GM12801 (cell line): ENCODE measurements around the gene TTC12.

Source experiments
- TF ChIP-seq, protein P1 (sequence below): IDR thresholded peaks from one replicate; pipeline ENCODE4 v1.5.1; 2011; ENCODE audit warnings: control low read depth; ENCODE audit not compliant: insufficient read length; ENCODE audit errors: extremely low read depth

TTC12 gene

GRCh38 chr11:113332023-113332422 is 17.6 kb downstream of the TTC12 start:
- TF ChIP-seq, protein P1, sequence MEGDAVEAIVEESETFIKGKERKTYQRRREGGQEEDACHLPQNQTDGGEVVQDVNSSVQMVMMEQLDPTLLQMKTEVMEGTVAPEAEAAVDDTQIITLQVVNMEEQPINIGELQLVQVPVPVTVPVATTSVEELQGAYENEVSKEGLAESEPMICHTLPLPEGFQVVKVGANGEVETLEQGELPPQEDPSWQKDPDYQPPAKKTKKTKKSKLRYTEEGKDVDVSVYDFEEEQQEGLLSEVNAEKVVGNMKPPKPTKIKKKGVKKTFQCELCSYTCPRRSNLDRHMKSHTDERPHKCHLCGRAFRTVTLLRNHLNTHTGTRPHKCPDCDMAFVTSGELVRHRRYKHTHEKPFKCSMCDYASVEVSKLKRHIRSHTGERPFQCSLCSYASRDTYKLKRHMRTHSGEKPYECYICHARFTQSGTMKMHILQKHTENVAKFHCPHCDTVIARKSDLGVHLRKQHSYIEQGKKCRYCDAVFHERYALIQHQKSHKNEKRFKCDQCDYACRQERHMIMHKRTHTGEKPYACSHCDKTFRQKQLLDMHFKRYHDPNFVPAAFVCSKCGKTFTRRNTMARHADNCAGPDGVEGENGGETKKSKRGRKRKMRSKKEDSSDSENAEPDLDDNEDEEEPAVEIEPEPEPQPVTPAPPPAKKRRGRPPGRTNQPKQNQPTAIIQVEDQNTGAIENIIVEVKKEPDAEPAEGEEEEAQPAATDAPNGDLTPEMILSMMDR: no peak

DNA sequence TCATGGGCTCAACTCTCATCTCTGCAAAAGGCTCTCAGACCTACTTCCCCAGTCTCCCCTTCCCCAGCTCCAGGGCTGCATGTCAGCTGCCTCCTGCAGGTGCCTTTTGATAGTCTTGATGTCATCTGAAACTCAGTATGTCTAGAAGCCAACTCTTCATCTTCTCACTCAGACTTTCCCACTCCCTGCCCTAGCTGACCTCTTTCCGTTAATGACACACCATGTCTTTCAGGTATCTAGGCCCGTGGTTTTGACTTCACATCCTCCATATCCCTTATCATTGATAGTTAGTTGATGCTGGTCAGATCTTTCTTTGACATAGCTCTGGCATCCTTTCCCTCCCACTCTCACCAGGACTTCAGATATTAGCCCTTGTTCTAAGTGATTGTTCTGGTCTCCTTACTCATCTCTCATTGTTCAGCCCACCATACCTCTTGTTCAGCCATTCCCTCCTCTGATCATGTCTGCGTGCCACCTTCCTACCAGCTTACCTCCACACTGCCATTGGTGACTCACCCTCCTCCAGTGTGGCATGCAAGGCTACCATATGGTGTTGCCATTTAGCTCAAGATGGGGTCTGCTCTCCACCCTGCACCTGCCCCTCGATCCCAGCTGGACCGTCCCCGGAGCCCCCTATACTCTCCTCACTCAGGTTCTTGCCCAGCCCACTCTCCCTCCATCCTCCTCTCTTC is 18.4 kb downstream of the TTC12 start:
- TF ChIP-seq, protein P1: no peak

DNA sequence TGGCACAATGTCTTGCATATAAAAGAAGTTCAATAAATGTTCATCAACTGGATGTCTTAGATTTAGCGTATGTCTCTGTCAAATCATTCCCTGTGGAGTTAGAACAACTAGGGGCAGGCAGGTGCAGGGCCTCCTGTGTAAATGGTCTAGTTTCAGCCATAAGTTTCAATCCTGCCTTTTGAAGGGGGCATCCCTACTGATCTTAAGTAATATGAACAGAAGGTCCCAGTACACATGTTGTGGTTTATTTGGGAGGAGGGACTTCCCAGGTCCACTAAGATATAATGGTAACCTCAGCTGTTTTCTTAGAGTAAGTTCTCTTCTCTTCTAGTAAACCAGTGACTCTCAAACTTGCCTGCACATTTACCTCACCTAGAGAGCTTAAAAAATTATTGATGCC is 19.8 kb downstream of the TTC12 start:
- TF ChIP-seq, protein P1: no peak

GRCh38 chr11:113338730-113339129 is 24.3 kb downstream of the TTC12 start:
- TF ChIP-seq, protein P1: no peak

GRCh38 chr11:113339929-113340589 is 25.7 kb downstream of the TTC12 start:
- TF ChIP-seq, protein P1: no peak

GRCh38 chr11:113341388-113342165 is 27.2 kb downstream of the TTC12 start:
- TF ChIP-seq, protein P1: no peak

DNA sequence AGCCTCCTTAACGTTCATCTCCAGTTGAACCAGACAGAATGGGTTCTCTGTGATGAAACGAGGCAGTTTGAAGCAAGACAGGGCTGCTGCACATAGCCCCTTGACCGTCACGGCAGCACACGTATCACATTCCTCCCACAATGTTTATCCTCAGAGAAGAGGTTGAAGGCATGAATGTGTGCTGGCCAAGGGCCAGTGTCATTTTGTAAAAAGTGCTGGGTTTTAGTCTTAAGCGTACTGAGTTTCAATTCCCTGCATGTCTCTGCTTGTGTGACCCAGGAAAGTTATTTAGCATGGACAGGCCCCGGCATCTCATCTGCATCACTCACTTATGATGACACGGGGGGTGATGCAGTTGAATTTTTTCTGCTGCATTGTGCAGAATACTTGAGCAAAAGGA is 31.6 kb downstream of the TTC12 start:
- TF ChIP-seq, protein P1: no peak
